Measurements from ENCODE around the gene ZFP1.

- TF ChIP-seq EZH2 (IDR thresholded peaks at IDR 0.05; ENCODE audit: insufficient read depth, poor library complexity, severe bottlenecking) (no peak), EZH2phosphoT487 (IDR thresholded peaks at IDR 0.05; ENCODE audit: insufficient read depth, low read depth) (no peak)
Observed at GRCh38 chr16:75111514-75111940, 36.8 kb upstream of the ZFP1 start.
